Motor neuron (in vitro differentiated cells): ENCODE data around the gene TMX4. TPM values are rescaled to one million over a fixed set of nuclear protein-coding genes. Genes with fewer than 3 reads are reported as not detected.

Experiments
- ATAC-seq, 8 experiments: fragments of 200-7000 bp; cut with Tn5 transposase; replicated peaks in 6 of 8; 2 replicates each; pipeline ENCODE4 v1.8.0; 2021; ENCODE audit warnings: mild to moderate bottlenecking in 8 of 8, moderate library complexity in 8 of 8
- H3K27ac ChIP-seq, 2 donors: fragments of 250-450 bp; sonication (Bioruptor Pico); 2 replicates each; pipeline ENCODE4 v1.9.0; 2021; ENCODE audit warnings: antibody characterized with exemption in 2 of 2, mild to moderate bottlenecking in 2 of 2, moderate library complexity in 1 of 2
- H3K4me1 ChIP-seq, 2 donors: fragments of 250-450 bp; sonication (Bioruptor Pico); replicated peaks in 1 of 2; 2 replicates each; pipeline ENCODE4 v1.6.1; 2021; ENCODE audit warnings: antibody characterized with exemption in 2 of 2, mild to moderate bottlenecking in 2 of 2, moderate library complexity in 1 of 2
- H3K4me3 ChIP-seq, 5 donors: fragments of 250-450 bp; sonication (Bioruptor Pico); 2 replicates each; pipeline ENCODE4 v1.9.0; 2021; ENCODE audit warnings: antibody characterized with exemption in 5 of 5, mild to moderate bottlenecking in 5 of 5, moderate library complexity in 4 of 5
- WGBS, 10 experiments: fragments of 450-650 bp; shearing (Covaris generic); methylation state at CpG; one replicate each; pipeline ENCODE4 v1.0.0; 2022; 5-methylcytosine and 5-hydroxymethylcytosine counted together
- in situ Hi-C, 9 experiments: fragments of 400-800 bp; cut with MboI; loops; one replicate each; pipeline ENCODE4 v1.15.0; 2021; ENCODE audit warnings: low sequenced_read_pairs in 9 of 9, low pct_unique_long_range_greater_than_20kb in 2 of 9; ENCODE audit not compliant: unreplicated experiment in 9 of 9
- total RNA-seq, 8 experiments: library from RNA; unstranded; fragments of 300-600 nt; gene quantifications; 2 replicates each; pipeline versions ENCODE4 v1.2.3 to v1.2.4, GENCODE V29; 2022

TMX4 gene
- total RNA-seq, 8 experiments from 2014 or later, result 17.9 to 55.2 (median 24.6) TPM

GRCh38 chr20:8007490-8007889, 12.1 kb downstream of the TMX4 start:
- H3K27ac ChIP-seq, result no peak overlapping the region
- H3K4me1 ChIP-seq, result peaks cover 0 to 3% of the 10 kb centered on the region in 2 donors
- in situ Hi-C loops, result no loop called here
- H3K4me3 ChIP-seq, result no peak overlapping the region
- no peak for ATAC-seq
- 67 to 100% (median 90%) methylated on average over 1 of the region's 1 CpG; no CpG with 5 or more reads in 1 of the 10 experiments for WGBS, 10 experiments

- peaks cover 0 to 3% of the 10 kb centered on the region in 2 donors for H3K4me1 ChIP-seq
- in situ Hi-C loops, result no loop called here
- WGBS, 10 experiments, result 74 to 97% (median 92%) methylated on average over 2 to 11 of the region's 19 CpGs; no CpG with 5 or more reads in 2 of the 10 experiments
- H3K4me3 ChIP-seq, result no peak overlapping the region
- no peak overlapping the region for H3K27ac ChIP-seq
- ATAC-seq, result no peak
Measured at GRCh38 chr20:8005575-8006366, 13.8 kb downstream of the TMX4 start.

- 64 to 92% (median 81%) methylated on average over 1 to 2 of the region's 2 CpGs; no CpG with 5 or more reads in 3 of the 10 experiments for WGBS, 10 experiments
- H3K4me1 ChIP-seq, result peaks cover 0 to 3% of the 10 kb centered on the region in 2 donors
- in situ Hi-C loops, result no loop called here
- no peak overlapping the region for H3K4me3 ChIP-seq
- no peak for ATAC-seq
- H3K27ac ChIP-seq, result no peak overlapping the region
Measured at GRCh38 chr20:8005033-8005432, 14.5 kb downstream of the TMX4 start.

- peak in 2 of 8 experiments; percentile 43 to 59 for ATAC-seq
- Histone ChIP-seq H3K4me3 (no peak overlapping the region), H3K27ac (no peak overlapping the region), H3K4me1 (peaks cover 0 to 3% of the 10 kb centered on the region in 2 donors)
- in situ Hi-C loops, result no loop called here
- WGBS, 10 experiments, result 40 to 100% (median 100%) methylated on average over 1 of the region's 1 CpG; no CpG with 5 or more reads in 1 of the 10 experiments
Measured at GRCh38 chr20:8002056-8002455, 17.5 kb downstream of the TMX4 start.

GRCh38 chr20:8000796-8001195, 18.8 kb downstream of the TMX4 start:
- in situ Hi-C loops, result no loop called here
- ATAC-seq, result no peak
- Histone ChIP-seq H3K4me1 (peaks cover 0 to 3% of the 10 kb centered on the region in 2 donors), H3K27ac (no peak overlapping the region), H3K4me3 (no peak overlapping the region)

- H3K4me3 ChIP-seq, result no peak overlapping the region
- in situ Hi-C loops, result no loop called here
- 80 to 100% (median 100%) methylated on average over 1 to 3 of the region's 3 CpGs; no CpG with 5 or more reads in 1 of the 10 experiments for WGBS, 10 experiments
- H3K4me1 ChIP-seq, result no peaks in the 10 kb centered on the region
- no peak for ATAC-seq
- no peak overlapping the region for H3K27ac ChIP-seq
Measured at GRCh38 chr20:7996898-7997297, 22.7 kb downstream of the TMX4 start.

- in situ Hi-C loops, result no loop called here
- no peak overlapping the region for H3K27ac ChIP-seq
- WGBS, 10 experiments, result 56 to 100% (median 87%) methylated on average over 1 of the region's 1 CpG
- no peak for ATAC-seq
- H3K4me3 ChIP-seq, result no peak overlapping the region
- no peaks in the 10 kb centered on the region for H3K4me1 ChIP-seq
Measured at GRCh38 chr20:7994809-7995208, 24.8 kb downstream of the TMX4 start.

GRCh38 chr20:7993703-7994102, 25.9 kb downstream of the TMX4 start:
- ATAC-seq, result no peak
- Histone ChIP-seq H3K27ac (no peak overlapping the region), H3K4me3 (no peak overlapping the region), H3K4me1 (no peaks in the 10 kb centered on the region)
- in situ Hi-C loops, result no loop called here
- 71 to 100% (median 94%) methylated on average over 1 to 2 of the region's 2 CpGs; no CpG with 5 or more reads in 3 of the 10 experiments for WGBS, 10 experiments

- Histone ChIP-seq H3K4me1 (no peaks in the 10 kb centered on the region), H3K27ac (no peak overlapping the region), H3K4me3 (no peak overlapping the region)
- in situ Hi-C loops, result no loop called here
- 57 to 100% (median 91%) methylated on average over 1 to 2 of the region's 2 CpGs; no CpG with 5 or more reads in 1 of the 10 experiments for WGBS, 10 experiments
- ATAC-seq, result no peak
Measured at GRCh38 chr20:7993238-7993637, 26.3 kb downstream of the TMX4 start.

- Histone ChIP-seq H3K4me1 (no peaks in the 10 kb centered on the region), H3K4me3 (no peak overlapping the region), H3K27ac (no peak overlapping the region)
- peak in 2 of 8 experiments; percentile 46 to 74 for ATAC-seq
- in situ Hi-C loops, result no loop called here
Measured at GRCh38 chr20:7990385-7990784, 29.2 kb downstream of the TMX4 start.

- H3K27ac ChIP-seq, result no peak overlapping the region
- in situ Hi-C loops, result no loop called here
- H3K4me3 ChIP-seq, result no peak overlapping the region
- 57 to 100% (median 97%) methylated on average over 1 of the region's 1 CpG; no CpG with 5 or more reads in 2 of the 10 experiments for WGBS, 10 experiments
- ATAC-seq, result no peak
- no peaks in the 10 kb centered on the region for H3K4me1 ChIP-seq
Measured at GRCh38 chr20:7989379-7989778, 30.2 kb downstream of the TMX4 start.

- Histone ChIP-seq H3K4me1 (no peaks in the 10 kb centered on the region), H3K27ac (no peak overlapping the region), H3K4me3 (no peak overlapping the region)
- in situ Hi-C loops, result no loop called here
- ATAC-seq, result no peak
- WGBS, 10 experiments, result 70 to 100% (median 98%) methylated on average over 1 to 4 of the region's 4 CpGs; no CpG with 5 or more reads in 3 of the 10 experiments
Measured at GRCh38 chr20:7985916-7986315, 33.6 kb downstream of the TMX4 start.

- H3K27ac ChIP-seq, result no peak overlapping the region
- in situ Hi-C loops, result no loop called here
- 17 to 100% (median 60%) methylated on average over 1 to 2 of the region's 2 CpGs; no CpG with 5 or more reads in 2 of the 10 experiments for WGBS, 10 experiments
- no peak for ATAC-seq
- no peaks in the 10 kb centered on the region for H3K4me1 ChIP-seq
- H3K4me3 ChIP-seq, result no peak overlapping the region
Measured at GRCh38 chr20:7984192-7984591, 35.4 kb downstream of the TMX4 start.

GRCh38 chr20:7981374-7981773, 38.2 kb downstream of the TMX4 start:
- ATAC-seq, result no peak
- in situ Hi-C loops, result no loop called here
- Histone ChIP-seq H3K4me3 (no peak overlapping the region), H3K4me1 (no peaks in the 10 kb centered on the region), H3K27ac (no peak overlapping the region)
